C4-2B (cell line): Measurements from ENCODE around the gene STARD13.

Source experiments
- ZFX ChIP-seq: fragments of 450-650 bp; IDR thresholded peaks from 2 replicates; pipeline ENCODE4 v1.6.1; 2017
- TF ChIP-seq, protein P1 (sequence below): fragments of 450-650 bp; conservative IDR thresholded peaks from 2 replicates; pipeline ENCODE4 v1.5.1; 2017; ENCODE audit warnings: mild to moderate bottlenecking

GRCh38 chr13:33089311-33089710 is 196.2 kb downstream of the STARD13 start:
- TF ChIP-seq, protein P1, sequence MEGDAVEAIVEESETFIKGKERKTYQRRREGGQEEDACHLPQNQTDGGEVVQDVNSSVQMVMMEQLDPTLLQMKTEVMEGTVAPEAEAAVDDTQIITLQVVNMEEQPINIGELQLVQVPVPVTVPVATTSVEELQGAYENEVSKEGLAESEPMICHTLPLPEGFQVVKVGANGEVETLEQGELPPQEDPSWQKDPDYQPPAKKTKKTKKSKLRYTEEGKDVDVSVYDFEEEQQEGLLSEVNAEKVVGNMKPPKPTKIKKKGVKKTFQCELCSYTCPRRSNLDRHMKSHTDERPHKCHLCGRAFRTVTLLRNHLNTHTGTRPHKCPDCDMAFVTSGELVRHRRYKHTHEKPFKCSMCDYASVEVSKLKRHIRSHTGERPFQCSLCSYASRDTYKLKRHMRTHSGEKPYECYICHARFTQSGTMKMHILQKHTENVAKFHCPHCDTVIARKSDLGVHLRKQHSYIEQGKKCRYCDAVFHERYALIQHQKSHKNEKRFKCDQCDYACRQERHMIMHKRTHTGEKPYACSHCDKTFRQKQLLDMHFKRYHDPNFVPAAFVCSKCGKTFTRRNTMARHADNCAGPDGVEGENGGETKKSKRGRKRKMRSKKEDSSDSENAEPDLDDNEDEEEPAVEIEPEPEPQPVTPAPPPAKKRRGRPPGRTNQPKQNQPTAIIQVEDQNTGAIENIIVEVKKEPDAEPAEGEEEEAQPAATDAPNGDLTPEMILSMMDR = no peak
- no peak for TF ChIP-seq ZFX
